HG02571 (cell line): Measurements from ENCODE around the gene ZEB1.

ENCODE experiments used
- ATAC-seq: cut with Tn5 transposase; IDR thresholded peaks from one replicate; pipeline ENCODE4 v1.9.1; 2021; ENCODE audit warnings: mild to moderate bottlenecking, moderate library complexity; ENCODE audit not compliant: unreplicated experiment

ZEB1 gene

DNA sequence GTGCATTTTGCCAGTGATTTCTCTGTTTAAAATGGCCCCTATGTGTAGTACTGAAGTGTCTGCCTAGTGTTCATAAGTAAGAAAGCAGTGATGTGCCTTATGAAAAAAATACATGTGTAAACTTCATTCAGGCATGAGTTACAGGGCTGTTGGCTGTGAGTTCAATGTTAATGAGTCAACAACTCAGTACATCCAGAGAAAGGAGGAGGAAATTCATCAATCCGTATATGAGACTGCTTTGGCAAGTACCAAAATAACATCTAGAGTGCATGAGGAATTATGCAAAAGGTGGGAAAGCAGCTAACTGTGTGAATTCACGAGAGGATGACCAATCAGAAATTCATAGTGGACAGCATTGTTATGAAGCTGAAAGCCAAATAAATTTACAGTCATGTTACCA, 255.6 kb downstream of the ZEB1 start:
- no peak for ATAC-seq

DNA sequence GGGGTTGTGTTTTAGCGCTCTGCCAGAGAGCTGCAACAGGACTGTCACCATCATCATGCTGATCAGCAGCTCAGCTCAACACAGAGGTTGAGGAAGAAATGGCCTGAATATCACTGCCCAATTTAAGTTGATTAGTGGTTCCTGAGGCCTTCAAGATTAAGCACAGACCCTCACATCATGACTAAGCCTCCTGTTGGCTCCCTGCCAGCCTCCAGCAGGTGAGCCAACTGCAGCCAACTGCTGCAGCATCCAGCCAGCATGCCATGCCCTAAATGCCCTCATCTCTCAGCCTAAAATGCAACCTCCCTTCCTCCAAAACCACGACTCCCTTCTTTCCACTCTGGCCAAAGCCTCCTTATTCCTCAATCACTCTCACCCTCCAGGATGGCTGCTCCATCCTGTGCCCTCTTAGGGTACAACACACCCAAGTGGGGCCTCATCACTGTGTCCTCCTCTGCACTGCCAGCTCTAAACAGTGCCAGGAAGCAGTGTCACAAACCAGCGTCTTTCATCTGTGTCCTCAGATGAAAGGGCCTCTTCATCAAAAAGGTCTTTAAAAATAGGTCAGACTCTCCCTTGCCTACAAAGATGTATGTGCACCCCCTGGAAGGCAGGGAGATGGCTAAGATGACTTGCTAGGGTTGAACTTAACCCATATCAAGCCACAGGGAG, 259.3 kb downstream of the ZEB1 start:
- ATAC-seq, result no peak

GRCh38 chr10:31578951-31579350, 259.9 kb downstream of the ZEB1 start:
- no peak for ATAC-seq
